Measurements from ENCODE around the gene TAOK2. TPM values are rescaled to one million over a fixed set of nuclear protein-coding genes. Genes with fewer than 3 reads are reported as not detected.
"Not testable (repeated sequence)": the region's sequence is repeated elsewhere in the genome, so short reads cannot be mapped to it uniquely, and the experiment has no call there.

TAOK2 gene
- total RNA-seq, 1 donor from 2014 or later = 17.7 TPM

DNA sequence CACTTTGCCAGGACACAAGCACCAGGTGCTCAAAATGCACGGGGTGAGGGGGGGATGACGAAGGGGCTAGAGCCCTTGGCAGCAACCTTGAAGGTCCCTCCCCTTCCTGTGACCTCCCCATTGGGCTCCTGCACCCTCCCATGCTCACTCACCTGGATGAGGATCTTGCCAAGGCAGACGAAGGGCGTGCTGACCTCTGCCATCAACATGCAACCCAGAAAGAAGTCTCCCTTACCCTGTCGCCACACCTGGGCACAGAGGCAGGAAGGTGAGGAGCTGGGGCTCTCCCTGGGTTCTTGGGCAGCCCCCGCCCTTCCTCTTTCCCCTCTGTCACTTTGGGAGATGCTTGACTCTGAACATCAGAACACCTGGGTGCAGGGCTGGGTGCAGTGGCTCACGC is 51.9 kb downstream of the TAOK2 start:
- no peak for ATAC-seq

DNA sequence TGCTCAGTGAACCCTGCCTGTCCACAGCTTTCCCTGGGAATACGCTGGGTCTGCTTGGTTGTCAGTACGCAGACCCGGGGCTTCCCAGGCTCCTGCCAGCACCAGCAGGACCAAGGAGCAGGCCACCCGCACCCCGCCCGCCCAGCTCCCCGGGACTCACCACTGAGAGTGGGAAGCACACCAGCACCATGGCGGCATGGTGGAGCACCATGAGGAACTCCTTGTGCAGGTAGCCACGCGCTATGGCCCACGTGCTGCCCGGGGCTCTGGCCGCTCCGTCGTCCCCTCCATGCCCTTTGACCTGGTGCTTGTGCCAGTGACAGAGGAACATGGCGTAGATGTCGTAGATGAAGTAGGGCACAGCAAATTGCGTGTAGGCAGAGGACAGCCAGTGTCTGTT is 52.8 kb downstream of the TAOK2 start:
- no peak for ATAC-seq

DNA sequence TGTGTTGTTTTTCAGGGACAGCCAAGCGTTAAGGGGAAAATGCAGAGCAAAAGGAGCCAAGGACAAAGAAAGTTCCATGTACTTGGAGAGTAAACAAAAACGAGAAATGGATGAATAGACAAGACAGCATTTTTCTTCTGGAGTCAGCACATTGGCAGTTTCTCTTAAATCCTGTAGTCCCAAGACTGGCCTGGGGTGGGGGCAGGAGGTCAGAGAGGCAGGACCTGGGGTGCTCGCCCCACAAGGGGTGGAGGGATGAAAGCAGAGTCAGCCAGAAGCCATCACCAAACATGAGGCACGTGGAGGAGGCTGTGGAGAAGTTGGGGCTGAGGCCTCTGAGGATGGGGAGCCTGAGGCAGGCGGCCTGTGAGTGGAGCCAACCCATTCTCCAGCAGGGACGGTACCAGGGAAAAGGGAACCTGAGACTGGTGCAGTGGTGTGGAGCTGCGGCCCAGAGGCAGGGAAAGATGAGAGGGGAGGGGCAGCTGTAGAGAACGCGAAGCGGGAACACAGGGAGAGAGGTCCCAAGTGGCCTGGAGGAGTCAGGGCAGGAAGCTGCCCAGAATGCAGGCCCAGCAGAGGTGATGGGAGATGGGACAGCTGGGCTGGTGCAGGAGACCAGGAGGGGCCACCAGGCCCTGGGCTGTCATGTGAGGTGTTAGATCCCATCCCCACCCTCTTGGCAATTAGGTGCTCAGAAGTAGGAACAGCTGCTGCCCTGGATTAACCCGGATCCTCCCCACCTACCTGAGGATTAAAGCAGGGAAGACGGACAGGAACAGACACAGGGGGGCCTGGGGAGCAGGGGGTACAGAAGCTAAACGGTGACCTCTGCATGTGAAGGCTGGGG is 54.1 kb downstream of the TAOK2 start:
- ATAC-seq = no peak

DNA sequence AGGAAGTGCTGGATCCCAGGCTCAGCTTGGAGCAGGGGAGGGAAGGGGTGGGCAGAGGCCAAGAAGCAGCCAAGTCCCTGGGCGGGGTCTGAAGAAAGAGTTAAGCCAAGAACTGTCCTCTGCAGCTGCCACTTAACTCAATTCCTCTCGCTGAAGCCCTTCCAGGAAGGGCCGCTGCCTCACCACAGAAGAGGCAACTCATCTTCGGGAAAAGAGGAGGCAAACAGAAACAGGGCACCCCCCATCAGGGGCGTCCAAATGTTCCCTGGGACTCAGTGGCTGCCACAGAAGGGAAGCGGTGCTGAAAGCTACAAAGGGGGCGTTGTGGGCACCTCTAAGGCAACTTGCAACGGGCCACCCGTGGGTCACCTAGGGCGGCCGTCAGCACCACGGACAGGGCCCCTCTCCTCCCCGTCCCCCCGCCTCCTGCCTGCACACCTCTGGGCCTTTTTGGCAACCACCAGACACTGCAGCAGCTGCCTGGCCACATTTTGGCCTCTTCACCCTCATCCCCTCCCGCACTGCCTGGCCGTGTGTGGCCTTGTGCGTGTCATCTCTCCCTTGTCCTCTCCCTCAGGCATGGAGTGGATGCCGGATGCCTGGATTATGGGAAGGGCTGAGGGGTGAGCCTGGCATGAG is 54.9 kb downstream of the TAOK2 start:
- no peak for ATAC-seq

DNA sequence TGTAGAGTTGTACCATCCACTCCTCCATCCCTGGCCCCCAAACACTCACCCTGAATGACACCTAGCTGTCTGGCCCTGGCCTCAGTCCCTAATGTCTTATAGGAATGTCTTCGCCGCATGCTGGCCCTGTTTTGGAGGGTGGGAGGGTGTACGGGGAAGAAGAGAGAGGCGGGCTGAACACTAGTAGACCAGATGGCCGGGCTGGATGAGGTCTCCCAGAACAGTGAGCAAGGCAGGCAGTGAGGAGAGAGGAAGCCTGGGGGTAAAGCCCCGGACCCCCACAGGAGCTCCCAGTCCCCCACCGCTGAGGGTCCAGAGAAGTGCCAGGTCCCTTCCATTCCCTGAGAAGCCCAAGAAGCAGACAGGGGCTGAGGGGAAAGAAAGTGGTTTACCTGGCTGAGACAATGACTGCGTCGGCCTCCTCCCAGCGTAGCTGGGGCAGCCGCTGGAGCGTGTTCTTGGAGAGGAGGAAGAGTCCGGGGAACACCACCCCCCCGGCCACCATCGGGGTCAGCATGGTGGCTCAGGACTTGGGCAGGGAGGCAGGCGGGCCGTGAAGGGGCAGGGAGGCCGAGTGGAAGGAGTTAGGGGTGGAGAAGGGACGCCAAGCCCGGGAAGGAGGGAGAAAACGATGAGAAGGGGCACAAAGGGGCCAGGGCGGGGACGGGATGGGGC is 56.5 kb downstream of the TAOK2 start:
- no peak for ATAC-seq

DNA sequence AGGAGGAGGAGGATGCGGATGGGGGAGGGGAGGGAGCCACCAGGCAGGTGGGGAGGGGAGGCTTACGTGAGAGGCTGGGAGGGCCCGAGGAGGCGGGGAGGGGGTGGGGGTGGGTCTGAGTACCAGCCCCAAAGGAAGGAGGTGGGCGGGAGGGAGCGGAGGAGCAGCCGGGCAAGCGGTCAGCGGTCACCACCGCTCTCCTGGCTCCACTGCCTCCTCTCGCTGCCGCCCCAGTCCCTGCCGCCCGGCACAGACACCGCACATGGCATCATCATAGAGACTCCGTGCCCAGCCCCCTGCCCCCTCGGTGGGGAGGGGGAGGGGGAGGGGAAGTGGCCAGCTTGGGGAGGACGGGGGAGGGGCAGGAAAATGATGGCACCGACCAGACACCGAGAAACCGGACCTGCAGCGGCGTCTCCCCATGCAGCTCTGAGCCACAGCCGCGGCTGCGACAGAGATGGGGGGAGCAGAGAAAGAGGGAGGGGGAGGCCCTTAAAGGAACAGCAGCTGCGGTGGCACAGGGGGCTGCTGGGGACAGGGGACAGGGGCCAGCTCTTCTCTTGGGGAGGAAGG is 57.3 kb downstream of the TAOK2 start, which contains the start of gene TLCD3B:
Gene TLCD3B (minus strand): TSS at position 431 of the 573 bp plus-strand sequence. CDS start 744 bp downstream, outside the sequence.
- ATAC-seq = no peak

DNA sequence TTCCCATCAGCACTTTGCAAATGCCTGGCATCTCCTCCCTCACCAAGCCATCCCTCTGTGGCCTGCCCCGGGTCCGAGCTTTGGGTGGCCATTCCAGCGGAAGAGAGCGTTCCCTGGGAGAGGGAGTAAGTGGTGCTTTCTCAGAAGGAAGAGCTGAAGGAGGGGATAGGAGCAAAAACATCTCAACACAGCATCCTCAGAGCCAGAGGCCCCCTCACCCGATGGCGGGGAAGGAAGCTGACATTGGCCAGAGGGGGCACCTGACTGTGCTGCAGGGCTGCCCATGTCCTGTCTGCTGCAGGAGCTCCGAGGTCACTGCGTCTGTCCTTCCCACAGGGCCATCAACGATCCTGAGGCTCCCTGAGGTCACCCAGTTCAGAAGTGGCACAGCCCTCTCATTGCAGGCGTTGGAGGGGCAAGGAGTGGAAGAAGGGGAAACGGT is 57.8 kb downstream of the TAOK2 start:
- ATAC-seq = no peak

DNA sequence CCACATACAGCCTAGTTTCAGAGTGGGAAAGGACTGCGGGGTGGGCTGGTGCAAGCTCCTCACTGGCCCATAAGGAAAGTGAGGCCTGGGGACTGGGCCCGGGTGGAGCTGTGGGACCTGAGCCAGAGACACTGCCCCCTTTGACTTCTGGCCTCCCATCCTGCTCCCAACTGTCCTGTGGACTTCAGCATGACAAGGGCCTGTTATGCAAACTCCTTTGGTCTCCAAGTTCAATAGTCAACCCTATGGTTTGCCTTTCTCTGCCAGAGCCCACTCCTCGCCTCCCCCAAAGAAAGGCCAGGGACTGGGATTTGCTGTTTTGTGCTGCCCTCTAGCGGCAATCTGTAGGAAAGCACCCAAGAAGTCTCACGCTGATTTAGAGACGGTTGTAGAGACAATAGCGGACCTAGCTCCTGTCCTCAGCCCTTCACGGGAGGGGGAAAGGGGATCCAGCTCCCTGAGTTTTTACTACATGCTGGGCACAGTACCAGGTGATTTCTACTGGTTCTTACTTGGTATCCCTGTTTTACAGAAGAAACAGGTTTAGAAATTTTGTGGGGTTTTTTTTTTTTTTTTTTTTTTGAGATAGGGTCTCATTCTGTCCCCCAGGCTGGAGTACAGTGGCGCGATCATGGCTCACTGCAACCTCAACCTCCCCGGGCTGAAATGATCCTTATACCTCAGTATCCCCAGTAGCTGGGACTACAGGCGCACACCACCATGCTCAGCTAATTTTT is 58.6 kb downstream of the TAOK2 start:
- peak; percentile 27 for ATAC-seq

DNA sequence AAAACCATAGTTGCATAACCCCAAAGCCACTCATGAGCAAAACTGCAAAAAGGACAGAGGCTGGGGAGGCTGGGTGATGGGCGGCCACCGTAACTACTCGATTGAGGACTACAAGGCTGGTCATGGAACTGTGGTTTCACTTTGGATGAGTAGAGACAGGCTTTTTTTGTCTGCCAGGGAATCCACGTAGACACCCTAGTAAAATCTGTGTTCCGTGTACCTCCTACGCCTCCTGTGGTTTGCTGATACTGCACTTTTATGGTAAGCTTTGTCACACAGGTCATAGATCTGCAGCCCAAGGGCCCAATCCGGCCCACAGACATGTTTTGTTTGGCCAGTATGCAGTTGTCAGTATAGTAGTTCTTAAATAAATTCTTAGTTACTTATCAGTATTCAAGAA is 59.6 kb downstream of the TAOK2 start:
- no peak for ATAC-seq

DNA sequence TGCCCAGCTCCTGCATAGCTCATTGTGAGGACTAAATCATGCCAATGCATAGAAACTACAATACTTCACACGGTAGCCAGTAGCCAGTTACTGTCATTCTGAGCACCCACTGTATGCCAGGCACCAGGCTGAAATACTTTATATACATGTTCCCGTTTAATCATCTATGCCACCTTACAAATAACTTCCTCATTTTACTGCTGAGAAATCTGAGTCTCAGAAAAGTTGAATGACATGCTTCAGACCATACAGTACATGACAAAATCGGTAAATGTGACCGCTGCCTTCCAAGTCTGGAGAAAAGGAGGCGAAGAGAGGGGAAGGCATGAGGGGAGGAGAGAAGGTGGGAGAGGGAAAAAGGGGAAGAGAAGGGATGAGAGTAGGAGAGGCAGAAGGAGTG is 66.6 kb downstream of the TAOK2 start:
- no peak for ATAC-seq

DNA sequence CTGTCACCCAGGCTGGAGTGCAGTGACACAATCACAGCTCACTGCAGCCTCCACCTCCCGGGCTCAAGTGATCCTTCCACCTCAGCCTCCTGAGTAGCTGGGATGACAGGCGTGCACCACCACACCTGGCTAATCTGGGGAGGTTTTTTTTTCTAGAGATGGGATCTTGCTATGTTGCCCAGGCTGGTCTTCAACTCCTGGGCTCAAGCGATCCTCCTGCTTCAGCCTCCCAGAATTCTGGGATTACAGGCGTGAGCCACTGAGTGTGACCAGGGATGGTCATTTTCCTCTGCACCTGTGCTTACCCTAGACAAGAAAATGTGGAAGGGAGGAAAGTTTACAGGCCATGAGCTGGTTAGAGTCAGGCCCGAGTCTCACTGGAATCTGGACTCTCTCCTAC is 67.0 kb downstream of the TAOK2 start:
- not testable (repeated sequence) for ATAC-seq

DNA sequence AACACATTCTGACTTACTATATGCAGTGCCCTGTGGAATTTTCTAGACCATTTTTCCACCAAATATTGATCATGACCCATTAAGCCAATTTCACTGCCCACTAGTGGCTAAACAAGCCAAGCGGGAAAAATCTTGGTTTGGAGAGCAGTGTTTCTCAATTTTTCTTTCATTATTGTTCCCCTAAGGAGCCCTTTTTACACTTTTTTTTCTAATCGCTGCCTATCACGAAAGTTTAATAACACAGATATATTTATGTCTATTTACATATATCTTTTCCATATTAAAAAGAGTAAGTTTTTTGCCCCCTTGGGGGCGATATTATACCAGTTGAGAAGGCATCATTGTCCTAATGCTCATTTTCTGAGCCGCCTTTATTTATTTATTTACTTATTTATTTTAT is 68.2 kb downstream of the TAOK2 start:
- ATAC-seq = no peak

Other genes starting within 250 kb of the TAOK2 start
- gene C16orf54, start 227.9 kb upstream of the TAOK2 start, total RNA-seq = 0.36 TPM
- gene ZG16, start 195.6 kb upstream of the TAOK2 start, total RNA-seq = not detected
- 28.7 TPM for gene KIF22, start 183.1 kb upstream of the TAOK2 start, total RNA-seq
- 169 TPM for gene MAZ, start 167.3 kb upstream of the TAOK2 start, total RNA-seq
- gene PRRT2, start 161.7 kb upstream of the TAOK2 start, total RNA-seq = not detected
- 13.4 TPM for gene PAGR1, start 157.7 kb upstream of the TAOK2 start, total RNA-seq
- gene MVP, start 153.4 kb upstream of the TAOK2 start, total RNA-seq = 67.9 TPM
- 36.9 TPM for gene CDIPT, start 110.6 kb upstream of the TAOK2 start, total RNA-seq
- 2.9 TPM for gene SEZ6L2, start 74.3 kb upstream of the TAOK2 start, total RNA-seq
- gene ASPHD1, start 73.4 kb upstream of the TAOK2 start, total RNA-seq = 1.00 TPM
- 11.1 TPM for gene KCTD13, start 47.6 kb upstream of the TAOK2 start, total RNA-seq
- gene TMEM219, start 11.8 kb upstream of the TAOK2 start, total RNA-seq = 74.5 TPM
- 7.1 TPM for gene HIRIP3, start 21.7 kb downstream of the TAOK2 start, total RNA-seq
- 37.0 TPM for gene INO80E, start 22.4 kb downstream of the TAOK2 start, total RNA-seq
- 0.20 TPM for gene DOC2A, start 37.2 kb downstream of the TAOK2 start, total RNA-seq
- not detected for gene C16orf92, start 49.3 kb downstream of the TAOK2 start, total RNA-seq
- 0.20 TPM for gene TLCD3B, start 57.4 kb downstream of the TAOK2 start, total RNA-seq
- gene ALDOA, start 91.9 kb downstream of the TAOK2 start, total RNA-seq = 1,863 TPM
- gene PPP4C, start 102.1 kb downstream of the TAOK2 start, total RNA-seq = 112 TPM
- gene TBX6, start 118.1 kb downstream of the TAOK2 start, total RNA-seq = 3.6 TPM
- 22.8 TPM for gene YPEL3, start 122.3 kb downstream of the TAOK2 start, total RNA-seq
- 85.3 TPM for gene GDPD3, start 139.7 kb downstream of the TAOK2 start, total RNA-seq
- gene MAPK3, start 149.4 kb downstream of the TAOK2 start, total RNA-seq = 126 TPM
- 9.0 TPM for gene CORO1A, start 209.7 kb downstream of the TAOK2 start, total RNA-seq
- gene BOLA2B, start 219.8 kb downstream of the TAOK2 start, total RNA-seq = 131 TPM
- 27.9 TPM for gene SLX1A, start 220.0 kb downstream of the TAOK2 start, total RNA-seq
- gene SULT1A3, start 225.4 kb downstream of the TAOK2 start, total RNA-seq = 7.1 TPM